Naive thymus-derived CD4-positive, alpha-beta T cell (primary cell): ENCODE measurements around the gene B4GALT1. TPM values are rescaled to one million over a fixed set of nuclear protein-coding genes. Genes with fewer than 3 reads are reported as not detected.
A peak's percentile ranks its signal among the peaks of the same experiment; 100 is the strongest.

Experiments
- ATAC-seq: fragments of 150-1000 bp; cut with Tn5 transposase; 2 replicates; pipeline ENCODE4 v1.10.0; 2021; ENCODE audit warnings: mild to moderate bottlenecking, moderate library complexity
- CTCF ChIA-PET: fragments of 350-600 bp; sonication (Branson Sonifier 250); formaldehyde crosslinking; loops from one replicate; lab custom pipeline; 2021; ENCODE audit warnings: antibody characterized with exemption; lab: Charles Lee
- POLR2A ChIA-PET: fragments of 350-600 bp; sonication (Branson Sonifier 250); formaldehyde crosslinking; loops from one replicate; lab custom pipeline; 2021; ENCODE audit warnings: antibody characterized with exemption, inconsistent platforms; lab: Charles Lee
- DNase-seq, 9 donors: peaks; one replicate each; pipeline versions ENCODE4 v3.0.0 to v3.0.0-alpha.2; 2020 to 2022; ENCODE audit warnings: mixed read lengths in 1 of 9
- H3K27ac ChIP-seq: one replicate; pipeline ENCODE4 v1.7.0; 2013; ENCODE audit warnings: mild to moderate bottlenecking, low read depth, low read length, moderate library complexity
- H3K27me3 ChIP-seq, 2 donors: one replicate each; pipeline ENCODE4 v1.7.0; 2013; ENCODE audit warnings: low read length in 2 of 2, mild to moderate bottlenecking in 2 of 2, moderate library complexity in 2 of 2; ENCODE audit not compliant: control insufficient read depth in 2 of 2, insufficient read depth in 2 of 2
- H3K36me3 ChIP-seq, 3 experiments: 1 replicate in 2 of 3; 2 replicates in 1 of 3; pipeline ENCODE4 v1.7.0; 2013; ENCODE audit warnings: low read length in 3 of 3, mild to moderate bottlenecking in 3 of 3, moderate library complexity in 1 of 3; ENCODE audit not compliant: insufficient read depth in 3 of 3, control insufficient read depth in 2 of 3
- H3K4me1 ChIP-seq, 2 donors: one replicate each; pipeline ENCODE4 v1.7.0; 2013; ENCODE audit warnings: low read length in 2 of 2, mild to moderate bottlenecking in 2 of 2, moderate library complexity in 1 of 2; ENCODE audit not compliant: control insufficient read depth in 2 of 2, insufficient read depth in 2 of 2
- H3K4me3 ChIP-seq: 2 replicates; pipeline ENCODE4 v1.7.0; 2013; ENCODE audit warnings: mild to moderate bottlenecking, low read length
- H3K9me3 ChIP-seq, 3 experiments: 1 replicate in 2 of 3; 2 replicates in 1 of 3; pipeline ENCODE4 v1.7.0; 2013; ENCODE audit warnings: low read length in 3 of 3; ENCODE audit not compliant: control insufficient read depth in 2 of 3
- H3K27ac Mint-ChIP-seq, 9 donors: one replicate each; pipeline ENCODE4 v1.8.0; 2020 to 2022; ENCODE audit warnings: mixed read lengths in 9 of 9, mild to moderate bottlenecking in 8 of 9, moderate library complexity in 5 of 9, inconsistent platforms in 2 of 9
- H3K27me3 Mint-ChIP-seq, 5 donors: one replicate each; pipeline ENCODE4 v1.8.0; 2021 to 2022; ENCODE audit warnings: mixed read lengths in 5 of 5, mild to moderate bottlenecking in 1 of 5
- H3K36me3 Mint-ChIP-seq, 5 donors: one replicate each; pipeline ENCODE4 v1.8.0; 2020 to 2022; ENCODE audit warnings: mixed read lengths in 5 of 5, mild to moderate bottlenecking in 3 of 5, inconsistent platforms in 1 of 5
- H3K4me1 Mint-ChIP-seq, 7 donors: one replicate each; pipeline ENCODE4 v1.8.0; 2020 to 2022; ENCODE audit warnings: mixed read lengths in 7 of 7, mild to moderate bottlenecking in 3 of 7, inconsistent platforms in 1 of 7
- H3K4me3 Mint-ChIP-seq, 10 donors: one replicate each; pipeline ENCODE4 v1.8.0; 2020 to 2022; ENCODE audit warnings: mild to moderate bottlenecking in 10 of 10, mixed read lengths in 10 of 10, moderate library complexity in 6 of 10, inconsistent platforms in 2 of 10
- H3K9me3 Mint-ChIP-seq, 11 donors: one replicate each; pipeline ENCODE4 v1.8.0; 2020 to 2022; ENCODE audit warnings: mixed read lengths in 11 of 11, mild to moderate bottlenecking in 4 of 11, inconsistent platforms in 1 of 11, moderate library complexity in 1 of 11
- intact Hi-C, 2 donors: fragments of 100-400 bp; cut with micrococcal nuclease; formaldehyde crosslinking; loops; one replicate each; pipeline ENCODE4 v1.15.1; 2023
- polyA plus RNA-seq, 2 donors: library from polyadenylated mRNA; unstranded; fragments of 300-500 nt; fragmentation: Illumina TruSeq; gene quantifications; one replicate each; pipeline ENCODE4 v1.2.3, GENCODE V29; 2021
- total RNA-seq, 6 experiments: library from RNA in 5 of 6; stranded (reverse) in 5 of 6; gene quantifications; 1 replicate in 5 of 6; 2 replicates in 1 of 6; pipeline ENCODE4 v1.2.3 and lab custom pipeline; 2021 to 2026

Gene B4GALT1
- total and polyA plus RNA-seq, 7 experiments from 2014 or later, result 12.9 to 86.2 (median 41.3) TPM

- ChIA-PET CTCF (no interaction called here), POLR2A (interaction anchor here (0.6 to 2.6 kb wide), 4 partner anchors 8 to 43 kb away, joined by 3 to 10 read pairs (median 4); no protein-coding TSS in a partner anchor)
- Mint-ChIP-seq H3K27ac (peak overlapping the region; percentile 67 to 92 (median 87)), H3K9me3 (peaks cover 0 to 4% (median 0%) of the 10 kb centered on the region in 11 donors), H3K36me3 (peaks cover 0 to 15% (median 5%) of the 10 kb centered on the region in 5 donors), H3K27me3 (no peaks in the 10 kb centered on the region), H3K4me3 (peak overlapping the region in 9 of 10 donors; percentile 57 to 75 (median 67)), H3K4me1 (peaks cover 58 to 90% (median 86%) of the 10 kb centered on the region in 7 donors)
- no peaks in the 10 kb centered on the region for H3K27me3 ChIP-seq
- peaks cover 48 to 66% of the 10 kb centered on the region in 2 donors for H3K4me1 ChIP-seq
- peak overlapping the region; percentile 40 for H3K27ac ChIP-seq
- DNase-seq, result no peak
- peak; percentile 24 for ATAC-seq
- no peak overlapping the region for H3K4me3 ChIP-seq
- H3K9me3 ChIP-seq, result peaks cover 0 to 5% (median 0%) of the 10 kb centered on the region in 3 experiments
- intact Hi-C loops, result loop anchor here in 1 of 2 donors (1.0 to 2.0 kb wide), 2 partner anchors 11 to 13 kb away; partner anchors contain the start of gene B4GALT1
- no peaks in the 10 kb centered on the region for H3K36me3 ChIP-seq
Measured at GRCh38 chr9:33153666-33154065, 13.5 kb downstream of the B4GALT1 start.

GRCh38 chr9:33153001-33153400 is 14.1 kb downstream of the B4GALT1 start:
- Histone ChIP-seq H3K27me3 (no peaks in the 10 kb centered on the region), H3K9me3 (peaks cover 0 to 5% (median 0%) of the 10 kb centered on the region in 3 experiments), H3K36me3 (no peaks in the 10 kb centered on the region), H3K27ac (peak overlapping the region; percentile 23), H3K4me3 (no peak overlapping the region), H3K4me1 (peaks cover 41 to 60% of the 10 kb centered on the region in 2 donors)
- no peak for ATAC-seq
- CTCF ChIA-PET, result interaction anchor here (0.6 kb wide), 1 partner anchor 41 kb away, joined by 4 read pairs; no protein-coding TSS in a partner anchor
- intact Hi-C loops, result loop anchor here in 1 of 2 donors (2.0 kb wide), 1 partner anchor 14 kb away; the partner anchor contains the start of gene B4GALT1
- H3K4me1 Mint-ChIP-seq, result peaks cover 56 to 90% (median 86%) of the 10 kb centered on the region in 7 donors
- H3K4me3 Mint-ChIP-seq, result peak overlapping the region in 9 of 10 donors; percentile 57 to 75 (median 67)
- H3K9me3 Mint-ChIP-seq, result peaks cover 0 to 4% (median 0%) of the 10 kb centered on the region in 11 donors
- POLR2A ChIA-PET, result interaction anchor here (0.7 to 1.9 kb wide), 3 partner anchors 9 to 26 kb away, joined by 3 to 5 read pairs (median 3); partner anchors contain the start of gene B4GALT1
- H3K36me3 Mint-ChIP-seq, result peaks cover 0 to 15% (median 5%) of the 10 kb centered on the region in 5 donors
- H3K27me3 Mint-ChIP-seq, result no peaks in the 10 kb centered on the region
- H3K27ac Mint-ChIP-seq, result peak overlapping the region; percentile 67 to 92 (median 87)
- no peak for DNase-seq

- ChIA-PET POLR2A (interaction anchor here (0.6 to 1.9 kb wide), 9 partner anchors 9 to 32 kb away, joined by 3 to 17 read pairs (median 5); partner anchors contain the start of gene B4GALT1), CTCF (interaction anchor here (0.8 to 1.8 kb wide), 4 partner anchors 9 to 19 kb away, joined by 4 read pairs; partner anchors contain the start of gene B4GALT1)
- no peak overlapping the region for H3K4me3 Mint-ChIP-seq
- no peaks in the 10 kb centered on the region for H3K27me3 ChIP-seq
- no peak overlapping the region for H3K4me3 ChIP-seq
- H3K27ac Mint-ChIP-seq, result peak overlapping the region in 6 of 9 donors; percentile 8 to 92 (median 47)
- ATAC-seq (no peak), DNase-seq (no peak)
- no peaks in the 10 kb centered on the region for H3K36me3 ChIP-seq
- intact Hi-C loops, result loop anchor here in 1 of 2 donors (1.0 kb wide), 1 partner anchor 8 kb away; no protein-coding TSS in a partner anchor
- peaks cover 53 to 90% (median 85%) of the 10 kb centered on the region in 7 donors for H3K4me1 Mint-ChIP-seq
- H3K36me3 Mint-ChIP-seq, result peaks cover 0 to 18% (median 5%) of the 10 kb centered on the region in 5 donors
- peaks cover 0 to 4% (median 0%) of the 10 kb centered on the region in 11 donors for H3K9me3 Mint-ChIP-seq
- no peaks in the 10 kb centered on the region for H3K27me3 Mint-ChIP-seq
- peaks cover 31 to 46% of the 10 kb centered on the region in 2 donors for H3K4me1 ChIP-seq
- peaks cover 0 to 5% (median 0%) of the 10 kb centered on the region in 3 experiments for H3K9me3 ChIP-seq
- no peak overlapping the region for H3K27ac ChIP-seq
Measured at GRCh38 chr9:33151601-33152000, 15.5 kb downstream of the B4GALT1 start.

GRCh38 chr9:33151007-33151557 is 16.1 kb downstream of the B4GALT1 start:
- ATAC-seq, result peak; percentile 61

GRCh38 chr9:33148367-33149014 is 18.6 kb downstream of the B4GALT1 start:
- CTCF ChIA-PET, result interaction anchor here (1.1 kb wide), 1 partner anchor 11 kb away, joined by 5 read pairs; no protein-coding TSS in a partner anchor
- H3K27ac ChIP-seq, result no peak overlapping the region
- H3K36me3 ChIP-seq, result no peaks in the 10 kb centered on the region
- no peak overlapping the region for H3K4me3 Mint-ChIP-seq
- POLR2A ChIA-PET, result interaction anchor here (1.1 to 2.0 kb wide), 3 partner anchors 10 to 19 kb away, joined by 6 to 7 read pairs (median 7); partner anchors contain the start of gene B4GALT1
- H3K27me3 ChIP-seq, result no peaks in the 10 kb centered on the region
- no peaks in the 10 kb centered on the region for H3K9me3 ChIP-seq
- peak overlapping the region in 2 of 9 donors; percentile 16 to 37 for H3K27ac Mint-ChIP-seq
- intact Hi-C loops, result no loop called here
- ATAC-seq (no peak), DNase-seq (no peak)
- peaks cover 50 to 91% (median 83%) of the 10 kb centered on the region in 7 donors for H3K4me1 Mint-ChIP-seq
- H3K4me1 ChIP-seq, result peaks cover 47 to 51% of the 10 kb centered on the region in 2 donors
- H3K27me3 Mint-ChIP-seq, result no peaks in the 10 kb centered on the region
- peaks cover 0 to 8% (median 3%) of the 10 kb centered on the region in 5 donors for H3K36me3 Mint-ChIP-seq
- peaks cover 0 to 1% (median 0%) of the 10 kb centered on the region in 11 donors for H3K9me3 Mint-ChIP-seq
- H3K4me3 ChIP-seq, result no peak overlapping the region

More at GRCh38 chr9:33151007-33151557, 16.1 kb downstream of the B4GALT1 start:
- Mint-ChIP-seq H3K36me3 (peaks cover 0 to 18% (median 5%) of the 10 kb centered on the region in 5 donors), H3K27ac (peak overlapping the region in 5 of 9 donors; percentile 39 to 92 (median 49)), H3K27me3 (no peaks in the 10 kb centered on the region), H3K9me3 (peaks cover 0 to 4% (median 0%) of the 10 kb centered on the region in 11 donors), H3K4me3 (peak overlapping the region in 3 of 10 donors; percentile 5 to 20 (median 18)), H3K4me1 (peaks cover 57 to 91% (median 88%) of the 10 kb centered on the region in 7 donors)
- DNase-seq, result no peak
- Histone ChIP-seq H3K4me3 (no peak overlapping the region), H3K36me3 (no peaks in the 10 kb centered on the region), H3K9me3 (peaks cover 0 to 5% (median 0%) of the 10 kb centered on the region in 3 experiments), H3K27me3 (no peaks in the 10 kb centered on the region), H3K4me1 (peaks cover 36 to 44% of the 10 kb centered on the region in 2 donors), H3K27ac (no peak overlapping the region)
- ChIA-PET POLR2A (interaction anchor here (0.6 to 1.9 kb wide), 10 partner anchors 8 to 31 kb away, joined by 3 to 17 read pairs (median 5); partner anchors contain the start of gene B4GALT1), CTCF (interaction anchor here (0.8 to 1.8 kb wide), 4 partner anchors 9 to 20 kb away, joined by 4 read pairs; partner anchors contain the start of gene B4GALT1)
- intact Hi-C loops, result loop anchor here in 1 of 2 donors (1.0 kb wide), 1 partner anchor 8 kb away; no protein-coding TSS in a partner anchor
